Measurements from ENCODE around the gene OXA1L.
A peak's percentile ranks its signal among the peaks of the same experiment; 100 is the strongest.
"Not testable (repeated sequence)": the region's sequence is repeated elsewhere in the genome, so short reads cannot be mapped to it uniquely, and the experiment has no call there.

The OXA1L gene

GRCh38 chr14:22766457-22767322 is at the start of gene OXA1L:
OXA1L (plus strand) TSS chr14:22766688; CDS start chr14:22766702, 14 bp downstream.
- Histone ChIP-seq H3K27ac (ENCODE audit: low read length) (no peak within 1 kb of the TSS), H3K27me3 (ENCODE audit: control insufficient read depth, insufficient read depth, low read length) (no peaks in the 10 kb centered on the region), H3K36me3 (ENCODE audit: control insufficient read depth, insufficient read depth, low read length) (peaks cover 17% of the 10 kb centered on the region; the same call in 1 of the 2 replicates), H3K4me1 (ENCODE audit: control insufficient read depth, insufficient read depth, low read length) (no peaks in the 10 kb centered on the region), H3K4me3 (ENCODE audit: low read length) (peak within 1 kb of the TSS; percentile 84; the same call in 1 of the 2 replicates), H3K9me3 (ENCODE audit: control insufficient read depth, insufficient read depth, low read length) (no peaks in the 10 kb centered on the region)
- no CpG with 5 or more reads among the region's 56 CpGs for WGBS (ENCODE audit: insufficient coverage, insufficient read length)
- DNase-seq (ENCODE audit: low read depth, low spot score) = peak; percentile 93

DNA sequence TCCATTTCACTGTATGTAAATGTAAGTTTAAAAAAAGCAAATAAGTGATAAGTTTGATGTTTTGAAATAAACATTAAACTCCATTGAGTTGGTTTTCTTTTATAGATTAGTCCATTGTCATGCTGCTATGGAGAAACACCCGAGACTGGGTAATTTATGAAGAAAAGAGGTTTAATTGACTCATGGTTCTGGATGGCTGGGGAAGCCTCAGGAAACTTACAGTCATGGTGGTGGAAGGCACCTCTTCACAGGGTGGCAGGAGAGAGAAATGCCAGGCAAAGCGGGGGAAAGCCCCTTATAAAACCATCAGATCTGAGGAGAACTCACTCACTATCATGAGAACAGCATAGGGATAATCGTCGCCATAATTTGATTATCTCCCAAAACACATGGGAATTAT is 48.4 kb upstream of the OXA1L start:
- Histone ChIP-seq H3K27ac (ENCODE audit: low read length) (no peak overlapping the region), H3K36me3 (ENCODE audit: control insufficient read depth, insufficient read depth, low read length) (no peaks in the 10 kb centered on the region), H3K9me3 (ENCODE audit: control insufficient read depth, insufficient read depth, low read length) (no peaks in the 10 kb centered on the region), H3K27me3 (ENCODE audit: control insufficient read depth, insufficient read depth, low read length) (no peaks in the 10 kb centered on the region), H3K4me1 (ENCODE audit: control insufficient read depth, insufficient read depth, low read length) (no peaks in the 10 kb centered on the region), H3K4me3 (ENCODE audit: low read length) (no peak overlapping the region)
- WGBS (ENCODE audit: insufficient coverage, insufficient read length) = no CpG with 5 or more reads among the region's 4 CpGs
- DNase-seq (ENCODE audit: low read depth, low spot score) = no peak

DNA sequence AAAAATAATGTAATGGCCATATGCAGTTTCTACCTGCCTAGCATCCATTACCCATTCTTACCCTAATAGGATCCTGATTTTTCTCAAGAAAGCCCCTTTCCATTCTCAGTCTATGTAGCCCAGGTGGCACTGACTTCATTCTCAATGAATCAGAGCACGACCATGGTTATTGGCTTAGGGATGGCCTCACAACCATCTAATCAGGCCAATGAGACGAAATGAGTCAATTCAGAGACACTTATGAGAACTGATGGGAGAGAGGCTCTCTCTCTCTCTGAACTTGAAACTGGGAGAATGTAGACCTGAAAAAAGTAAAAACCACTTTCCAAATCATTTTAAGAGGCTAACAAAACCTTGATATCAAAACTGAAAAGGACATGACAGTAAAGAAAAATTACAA is 45.3 kb upstream of the OXA1L start:
- no CpG with 5 or more reads among the region's 2 CpGs for WGBS (ENCODE audit: insufficient coverage, insufficient read length)
- Histone ChIP-seq H3K36me3 (ENCODE audit: control insufficient read depth, insufficient read depth, low read length) (no peaks in the 10 kb centered on the region), H3K27ac (ENCODE audit: low read length) (no peak overlapping the region), H3K4me1 (ENCODE audit: control insufficient read depth, insufficient read depth, low read length) (no peaks in the 10 kb centered on the region), H3K4me3 (ENCODE audit: low read length) (no peak overlapping the region), H3K9me3 (ENCODE audit: control insufficient read depth, insufficient read depth, low read length) (no peaks in the 10 kb centered on the region), H3K27me3 (ENCODE audit: control insufficient read depth, insufficient read depth, low read length) (no peaks in the 10 kb centered on the region)
- no peak for DNase-seq (ENCODE audit: low read depth, low spot score)

DNA sequence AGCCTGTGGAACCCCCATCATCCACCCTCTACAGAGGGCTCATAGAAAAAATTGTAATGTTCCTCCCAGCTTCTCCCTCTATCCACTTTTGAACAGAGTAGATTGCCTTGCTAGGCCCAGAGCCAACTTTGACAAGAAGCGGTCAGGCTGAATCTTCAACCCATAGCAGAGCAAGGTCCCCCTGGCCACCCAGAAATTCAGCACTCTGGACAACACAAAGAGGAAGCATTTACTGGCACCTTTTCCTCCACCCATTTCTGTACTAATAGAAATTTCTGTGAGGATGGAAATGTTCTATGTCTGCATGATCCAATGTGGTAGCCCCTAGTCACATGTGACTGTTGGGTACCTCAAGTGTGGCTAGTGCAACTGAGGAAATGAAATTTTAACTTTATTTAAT is 42.7 kb upstream of the OXA1L start:
- WGBS (ENCODE audit: insufficient coverage, insufficient read length) = no CpG with 5 or more reads among the region's 1 CpG
- H3K36me3 ChIP-seq (ENCODE audit: control insufficient read depth, insufficient read depth, low read length) = no peaks in the 10 kb centered on the region
- no peaks in the 10 kb centered on the region for H3K4me1 ChIP-seq (ENCODE audit: control insufficient read depth, insufficient read depth, low read length)
- no peak for DNase-seq (ENCODE audit: low read depth, low spot score)
- no peaks in the 10 kb centered on the region for H3K27me3 ChIP-seq (ENCODE audit: control insufficient read depth, insufficient read depth, low read length)
- no peak overlapping the region for H3K27ac ChIP-seq (ENCODE audit: low read length)
- no peak overlapping the region for H3K4me3 ChIP-seq (ENCODE audit: low read length)
- H3K9me3 ChIP-seq (ENCODE audit: control insufficient read depth, insufficient read depth, low read length) = no peaks in the 10 kb centered on the region

- not testable (repeated sequence) for H3K4me1 ChIP-seq (ENCODE audit: control insufficient read depth, insufficient read depth, low read length); H3K36me3 ChIP-seq (ENCODE audit: control insufficient read depth, insufficient read depth, low read length); H3K27ac ChIP-seq (ENCODE audit: low read length); H3K4me3 ChIP-seq (ENCODE audit: low read length); H3K27me3 ChIP-seq (ENCODE audit: control insufficient read depth, insufficient read depth, low read length); DNase-seq (ENCODE audit: low read depth, low spot score); H3K9me3 ChIP-seq (ENCODE audit: control insufficient read depth, insufficient read depth, low read length)
- no CpG with 5 or more reads among the region's 8 CpGs for WGBS (ENCODE audit: insufficient coverage, insufficient read length)
Observed at GRCh38 chr14:22724847-22725246, 41.6 kb upstream of the OXA1L start.

GRCh38 chr14:22725374-22725773 is 41.1 kb upstream of the OXA1L start:
- H3K4me3 ChIP-seq (ENCODE audit: low read length); H3K9me3 ChIP-seq (ENCODE audit: control insufficient read depth, insufficient read depth, low read length); H3K4me1 ChIP-seq (ENCODE audit: control insufficient read depth, insufficient read depth, low read length); H3K27me3 ChIP-seq (ENCODE audit: control insufficient read depth, insufficient read depth, low read length); H3K36me3 ChIP-seq (ENCODE audit: control insufficient read depth, insufficient read depth, low read length); DNase-seq (ENCODE audit: low read depth, low spot score); H3K27ac ChIP-seq (ENCODE audit: low read length): not testable (repeated sequence)
- no CpG with 5 or more reads among the region's 3 CpGs for WGBS (ENCODE audit: insufficient coverage, insufficient read length)

DNA sequence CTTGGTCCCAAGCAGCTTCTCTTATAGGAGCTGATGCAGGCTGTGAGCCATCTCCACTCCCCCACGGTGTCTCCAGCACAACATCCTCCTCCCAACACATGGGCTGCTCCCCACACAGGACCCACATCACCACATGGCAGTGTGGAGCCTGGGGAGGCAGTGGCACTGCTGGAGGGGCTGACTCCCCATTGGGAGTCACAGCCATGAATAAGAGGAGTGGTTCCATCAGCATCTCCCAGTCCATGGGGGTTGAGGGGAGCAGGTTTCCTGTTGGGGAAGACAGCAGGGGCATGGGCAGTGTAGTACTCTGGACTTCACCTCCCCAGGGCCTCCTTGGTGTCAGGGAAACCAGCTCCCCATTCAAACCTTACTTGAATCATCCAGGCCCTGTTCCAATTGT is 40.5 kb upstream of the OXA1L start:
- no peaks in the 10 kb centered on the region for H3K4me1 ChIP-seq (ENCODE audit: control insufficient read depth, insufficient read depth, low read length)
- no peak overlapping the region for H3K4me3 ChIP-seq (ENCODE audit: low read length)
- H3K36me3 ChIP-seq (ENCODE audit: control insufficient read depth, insufficient read depth, low read length) = no peaks in the 10 kb centered on the region
- no peak for DNase-seq (ENCODE audit: low read depth, low spot score)
- H3K27me3 ChIP-seq (ENCODE audit: control insufficient read depth, insufficient read depth, low read length) = no peaks in the 10 kb centered on the region
- no peak overlapping the region for H3K27ac ChIP-seq (ENCODE audit: low read length)
- no peaks in the 10 kb centered on the region for H3K9me3 ChIP-seq (ENCODE audit: control insufficient read depth, insufficient read depth, low read length)
- WGBS (ENCODE audit: insufficient coverage, insufficient read length) = no CpG with 5 or more reads among the region's 1 CpG

GRCh38 chr14:22732062-22732461 is 34.4 kb upstream of the OXA1L start:
- not testable (repeated sequence) for H3K4me1 ChIP-seq (ENCODE audit: control insufficient read depth, insufficient read depth, low read length); H3K9me3 ChIP-seq (ENCODE audit: control insufficient read depth, insufficient read depth, low read length); DNase-seq (ENCODE audit: low read depth, low spot score); H3K4me3 ChIP-seq (ENCODE audit: low read length); H3K27ac ChIP-seq (ENCODE audit: low read length); H3K36me3 ChIP-seq (ENCODE audit: control insufficient read depth, insufficient read depth, low read length); H3K27me3 ChIP-seq (ENCODE audit: control insufficient read depth, insufficient read depth, low read length)
- WGBS (ENCODE audit: insufficient coverage, insufficient read length) = no CpG with 5 or more reads among the region's 5 CpGs

DNA sequence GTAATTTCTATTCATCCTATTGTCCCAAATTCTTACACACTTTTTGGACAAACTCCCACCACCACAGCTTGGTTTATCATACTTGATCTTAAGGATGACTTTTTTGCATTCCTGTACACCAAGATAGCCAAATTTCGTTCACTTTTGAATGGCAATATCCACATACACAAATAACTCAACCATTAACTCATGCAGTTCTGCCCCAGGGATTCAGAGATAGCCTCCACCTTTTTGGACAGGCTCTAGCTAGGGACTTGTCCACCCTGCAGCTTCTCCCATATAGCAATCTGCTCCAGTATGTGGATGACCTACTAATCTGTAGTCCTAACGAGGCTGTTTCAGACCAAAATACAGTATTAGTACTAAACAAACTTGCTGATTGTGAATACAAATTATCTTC is 32.7 kb upstream of the OXA1L start:
- H3K36me3 ChIP-seq (ENCODE audit: control insufficient read depth, insufficient read depth, low read length) = no peaks in the 10 kb centered on the region
- DNase-seq (ENCODE audit: low read depth, low spot score) = no peak

GRCh38 chr14:22735096-22735495 is 31.4 kb upstream of the OXA1L start:
- no peaks in the 10 kb centered on the region for H3K36me3 ChIP-seq (ENCODE audit: control insufficient read depth, insufficient read depth, low read length)
- WGBS (ENCODE audit: insufficient coverage, insufficient read length) = no CpG with 5 or more reads among the region's 2 CpGs
- H3K4me3 ChIP-seq (ENCODE audit: low read length) = no peak overlapping the region

More for the DNA sequence above, 32.7 kb upstream of the OXA1L start:
- H3K9me3 ChIP-seq (ENCODE audit: control insufficient read depth, insufficient read depth, low read length) = no peaks in the 10 kb centered on the region
- no peak overlapping the region for H3K4me3 ChIP-seq (ENCODE audit: low read length)
- no peaks in the 10 kb centered on the region for H3K4me1 ChIP-seq (ENCODE audit: control insufficient read depth, insufficient read depth, low read length)
- H3K27me3 ChIP-seq (ENCODE audit: control insufficient read depth, insufficient read depth, low read length) = no peaks in the 10 kb centered on the region
- H3K27ac ChIP-seq (ENCODE audit: low read length) = no peak overlapping the region
- no CpG with 5 or more reads among the region's 2 CpGs for WGBS (ENCODE audit: insufficient coverage, insufficient read length)

DNA sequence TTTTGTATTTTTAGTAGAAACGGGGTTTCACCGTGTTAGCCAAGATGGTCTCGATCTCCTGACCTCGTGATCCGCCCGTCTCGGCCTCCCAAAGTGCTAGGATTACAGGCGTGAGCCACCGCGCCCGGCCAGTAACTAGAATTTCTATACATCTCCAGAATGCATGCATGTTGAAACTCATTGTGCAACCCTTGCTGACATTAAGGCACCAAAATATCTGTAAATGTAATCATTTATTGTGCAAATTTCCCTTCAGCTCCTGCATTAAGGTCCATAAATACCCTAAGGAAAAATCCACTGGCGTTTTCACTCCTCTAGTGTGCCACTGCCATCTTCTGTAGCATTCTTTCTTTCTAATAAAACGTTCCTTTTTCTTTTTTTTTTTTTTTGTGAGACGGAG is 30.1 kb upstream of the OXA1L start:
- WGBS (ENCODE audit: insufficient coverage, insufficient read length) = no CpG with 5 or more reads among the region's 14 CpGs
- H3K9me3 ChIP-seq (ENCODE audit: control insufficient read depth, insufficient read depth, low read length); H3K27ac ChIP-seq (ENCODE audit: low read length); H3K4me1 ChIP-seq (ENCODE audit: control insufficient read depth, insufficient read depth, low read length); DNase-seq (ENCODE audit: low read depth, low spot score); H3K4me3 ChIP-seq (ENCODE audit: low read length); H3K36me3 ChIP-seq (ENCODE audit: control insufficient read depth, insufficient read depth, low read length); H3K27me3 ChIP-seq (ENCODE audit: control insufficient read depth, insufficient read depth, low read length): not testable (repeated sequence)

More at GRCh38 chr14:22735096-22735495, 31.4 kb upstream of the OXA1L start:
- no peak for DNase-seq (ENCODE audit: low read depth, low spot score)
- Histone ChIP-seq H3K4me1 (ENCODE audit: control insufficient read depth, insufficient read depth, low read length) (no peaks in the 10 kb centered on the region), H3K27ac (ENCODE audit: low read length) (no peak overlapping the region), H3K9me3 (ENCODE audit: control insufficient read depth, insufficient read depth, low read length) (no peaks in the 10 kb centered on the region), H3K27me3 (ENCODE audit: control insufficient read depth, insufficient read depth, low read length) (no peaks in the 10 kb centered on the region)
